HepG2 (cell line): ENCODE data around the gene FABP2. TPM values are rescaled to one million over a fixed set of nuclear protein-coding genes. Genes with fewer than 3 reads are reported as not detected.

ENCODE experiments used
- BRF2 ChIP-seq: sonication (generic); formaldehyde crosslinking; IDR thresholded peaks from 2 replicates; pipeline ENCODE4 v1.8.1; 2022; ENCODE audit warnings: mild to moderate bottlenecking, missing genetic modification reagents
- HNF4A ChIP-seq: sonication (generic); formaldehyde crosslinking; IDR thresholded peaks from 2 replicates; pipeline ENCODE4 v1.4.0; 2020; ENCODE audit warnings: missing genetic modification reagents
- KMT2B ChIP-seq: IDR thresholded peaks from 2 replicates; pipeline ENCODE4 v1.6.1; 2016; ENCODE audit warnings: missing genetic modification reagents, missing compliant biosample characterization
- MED1 ChIP-seq: sonication (generic); formaldehyde crosslinking; IDR thresholded peaks from 2 replicates; pipeline ENCODE4 v1.4.0; 2020; ENCODE audit warnings: missing genetic modification reagents
- NFATC3 ChIP-seq: sonication (generic); formaldehyde crosslinking; IDR thresholded peaks from 2 replicates; pipeline ENCODE4 v1.5.1; 2020; ENCODE audit warnings: mild to moderate bottlenecking, missing genetic modification reagents
- REL ChIP-seq: sonication (generic); formaldehyde crosslinking; conservative IDR thresholded peaks from 2 replicates; pipeline ENCODE4 v1.8.0; 2022; ENCODE audit warnings: mild to moderate bottlenecking, missing genetic modification reagents, moderate library complexity
- SMYD3 ChIP-seq: sonication (generic); formaldehyde crosslinking; IDR thresholded peaks from 2 replicates; pipeline ENCODE4 v1.8.1; 2023; ENCODE audit warnings: mild to moderate bottlenecking, missing genetic modification reagents
- SNAI1 ChIP-seq: sonication (generic); formaldehyde crosslinking; IDR thresholded peaks from 2 replicates; pipeline ENCODE4 v1.5.0; 2020; ENCODE audit warnings: mild to moderate bottlenecking, missing genetic modification reagents, borderline replicate concordance
- USF2 ChIP-seq, 2 experiments: sonication (generic) in 1 of 2; formaldehyde crosslinking in 1 of 2; IDR thresholded peaks; 2 replicates each; pipeline versions ENCODE4 v1.5.1 to v1.6.1; 2011 to 2020; ENCODE audit warnings: borderline replicate concordance in 1 of 2, low read depth in 1 of 2, low read length in 1 of 2, mild to moderate bottlenecking in 1 of 2, missing genetic modification reagents in 1 of 2, moderate library complexity in 1 of 2
- ZNF136 ChIP-seq: sonication (generic); formaldehyde crosslinking; IDR thresholded peaks from 2 replicates; pipeline ENCODE4 v1.8.1; 2022; ENCODE audit warnings: low read depth, mild to moderate bottlenecking, moderate library complexity, missing genetic modification reagents
- ZNF619 ChIP-seq: sonication (generic); formaldehyde crosslinking; IDR thresholded peaks from 2 replicates; pipeline ENCODE4 v1.4.0; 2020; ENCODE audit warnings: mild to moderate bottlenecking, missing genetic modification reagents
- ZNF639 ChIP-seq: conservative IDR thresholded peaks from 2 replicates; pipeline ENCODE4 v1.6.1; 2018; ENCODE audit warnings: missing genetic modification reagents
- ZNF674 ChIP-seq: sonication (generic); formaldehyde crosslinking; IDR thresholded peaks from 2 replicates; pipeline ENCODE4 v1.5.0; 2020; ENCODE audit warnings: low read depth, mild to moderate bottlenecking, missing genetic modification reagents
- ZNF704 ChIP-seq: sonication (generic); formaldehyde crosslinking; IDR thresholded peaks from 2 replicates; pipeline ENCODE4 v1.8.1; 2023; ENCODE audit warnings: mild to moderate bottlenecking, inconsistent platforms, moderate library complexity, missing genetic modification reagents, borderline replicate concordance
- ZNF776 ChIP-seq: sonication (generic); formaldehyde crosslinking; IDR thresholded peaks from 2 replicates; pipeline ENCODE4 v1.4.0; 2020; ENCODE audit warnings: mild to moderate bottlenecking, missing genetic modification reagents
- polyA plus RNA-seq, 8 experiments: library from polyadenylated mRNA; depleted of rRNA in 3 of 8; stranded (reverse) in 7 of 8; unstranded in 1 of 8; fragments of >200 nt; fragmentation: Illumina TruSeq in 4 of 8; extraction: Trizol in 4 of 8; gene quantifications; 2 replicates each; pipeline versions ENCODE4 v1.2.1 to v1.2.3, GENCODE V29; 2011 to 2016; ENCODE audit warnings: low read depth in 4 of 8, missing spikeins in 1 of 8, mixed read lengths in 1 of 8; ENCODE audit not compliant: insufficient read depth in 1 of 8
- total RNA-seq, 5 experiments: library from RNA; depleted of rRNA; stranded (reverse); fragments of >200 nt; fragmentation: Illumina TruSeq; extraction: Trizol; gene quantifications; 2 replicates each; pipeline ENCODE4 v1.2.3, GENCODE V29; 2016; ENCODE audit warnings: low read depth in 1 of 5
- TF ChIP-seq, protein P1 (sequence below): sonication (generic); formaldehyde crosslinking; conservative IDR thresholded peaks from 2 replicates; pipeline ENCODE4 v1.4.0; 2020; ENCODE audit warnings: missing genetic modification reagents
- TF ChIP-seq, protein P2 (sequence below): IDR thresholded peaks from 2 replicates; pipeline ENCODE4 v1.4.0; 2020; ENCODE audit warnings: mild to moderate bottlenecking, missing genetic modification reagents

FABP2 gene
- total and polyA plus RNA-seq, 2 of the 13 experiments (the other 11 are each of a cell fraction or from before 2014, with no cell fraction given) = 0.78 to 1.2 TPM

DNA sequence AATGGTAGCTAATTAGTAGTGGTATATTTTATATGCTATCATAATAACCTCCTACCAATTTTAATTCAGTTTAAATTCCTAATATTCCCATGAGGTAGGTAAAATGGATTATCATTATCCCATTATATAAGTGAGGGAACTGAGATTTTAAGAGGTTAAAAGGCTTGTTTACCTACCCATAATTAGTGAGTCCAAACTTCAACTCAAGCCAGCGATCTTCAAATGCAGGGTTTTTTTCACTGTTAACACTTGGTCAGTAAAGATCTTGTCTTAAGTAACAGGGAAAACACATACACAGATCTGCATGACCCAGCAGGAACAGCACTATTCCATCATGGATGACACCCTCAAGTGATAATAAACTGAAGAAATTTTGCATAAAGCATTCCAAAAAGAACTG, 31.3 kb downstream of the FABP2 start (continued):
- TF ChIP-seq SNAI1 (CRISPR knock-in tag) (no peak), KMT2B (CRISPR knock-in tag) (no peak), ZNF674 (CRISPR knock-in tag) (no peak), ZNF776 (no peak), HNF4A (peak; percentile 79), NFATC3 (CRISPR knock-in tag) (no peak), BRF2 (CRISPR knock-in tag) (no peak), SMYD3 (no peak), USF2 (IDR thresholded peaks at IDR 0.05; ENCODE audit: low read depth, low read length) (no peak), USF2 (CRISPR knock-in tag; IDR thresholded peaks at IDR 0.05; ENCODE audit: borderline replicate concordance) (no peak), ZNF639 (CRISPR knock-in tag) (no peak), ZNF704 (CRISPR knock-in tag) (no peak), ZNF619 (CRISPR knock-in tag) (no peak), ZNF136 (CRISPR knock-in tag) (no peak), MED1 (CRISPR knock-in tag) (no peak), REL (CRISPR knock-in tag) (no peak)
- TF ChIP-seq, protein P1, sequence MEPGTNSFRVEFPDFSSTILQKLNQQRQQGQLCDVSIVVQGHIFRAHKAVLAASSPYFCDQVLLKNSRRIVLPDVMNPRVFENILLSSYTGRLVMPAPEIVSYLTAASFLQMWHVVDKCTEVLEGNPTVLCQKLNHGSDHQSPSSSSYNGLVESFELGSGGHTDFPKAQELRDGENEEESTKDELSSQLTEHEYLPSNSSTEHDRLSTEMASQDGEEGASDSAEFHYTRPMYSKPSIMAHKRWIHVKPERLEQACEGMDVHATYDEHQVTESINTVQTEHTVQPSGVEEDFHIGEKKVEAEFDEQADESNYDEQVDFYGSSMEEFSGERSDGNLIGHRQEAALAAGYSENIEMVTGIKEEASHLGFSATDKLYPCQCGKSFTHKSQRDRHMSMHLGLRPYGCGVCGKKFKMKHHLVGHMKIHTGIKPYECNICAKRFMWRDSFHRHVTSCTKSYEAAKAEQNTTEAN (CRISPR knock-in tag) = no peak
- TF ChIP-seq, protein P2, sequence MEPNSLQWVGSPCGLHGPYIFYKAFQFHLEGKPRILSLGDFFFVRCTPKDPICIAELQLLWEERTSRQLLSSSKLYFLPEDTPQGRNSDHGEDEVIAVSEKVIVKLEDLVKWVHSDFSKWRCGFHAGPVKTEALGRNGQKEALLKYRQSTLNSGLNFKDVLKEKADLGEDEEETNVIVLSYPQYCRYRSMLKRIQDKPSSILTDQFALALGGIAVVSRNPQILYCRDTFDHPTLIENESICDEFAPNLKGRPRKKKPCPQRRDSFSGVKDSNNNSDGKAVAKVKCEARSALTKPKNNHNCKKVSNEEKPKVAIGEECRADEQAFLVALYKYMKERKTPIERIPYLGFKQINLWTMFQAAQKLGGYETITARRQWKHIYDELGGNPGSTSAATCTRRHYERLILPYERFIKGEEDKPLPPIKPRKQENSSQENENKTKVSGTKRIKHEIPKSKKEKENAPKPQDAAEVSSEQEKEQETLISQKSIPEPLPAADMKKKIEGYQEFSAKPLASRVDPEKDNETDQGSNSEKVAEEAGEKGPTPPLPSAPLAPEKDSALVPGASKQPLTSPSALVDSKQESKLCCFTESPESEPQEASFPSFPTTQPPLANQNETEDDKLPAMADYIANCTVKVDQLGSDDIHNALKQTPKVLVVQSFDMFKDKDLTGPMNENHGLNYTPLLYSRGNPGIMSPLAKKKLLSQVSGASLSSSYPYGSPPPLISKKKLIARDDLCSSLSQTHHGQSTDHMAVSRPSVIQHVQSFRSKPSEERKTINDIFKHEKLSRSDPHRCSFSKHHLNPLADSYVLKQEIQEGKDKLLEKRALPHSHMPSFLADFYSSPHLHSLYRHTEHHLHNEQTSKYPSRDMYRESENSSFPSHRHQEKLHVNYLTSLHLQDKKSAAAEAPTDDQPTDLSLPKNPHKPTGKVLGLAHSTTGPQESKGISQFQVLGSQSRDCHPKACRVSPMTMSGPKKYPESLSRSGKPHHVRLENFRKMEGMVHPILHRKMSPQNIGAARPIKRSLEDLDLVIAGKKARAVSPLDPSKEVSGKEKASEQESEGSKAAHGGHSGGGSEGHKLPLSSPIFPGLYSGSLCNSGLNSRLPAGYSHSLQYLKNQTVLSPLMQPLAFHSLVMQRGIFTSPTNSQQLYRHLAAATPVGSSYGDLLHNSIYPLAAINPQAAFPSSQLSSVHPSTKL = peak; percentile 77
